Panc1 (cell line): ENCODE results near the gene UBL4A. TPM values are rescaled to one million over a fixed set of nuclear protein-coding genes. Genes with fewer than 3 reads are reported as not detected.

ENCODE experiments used
- ATAC-seq: fragments of 200-7000 bp; cut with Tn5 transposase; 2 replicates; pipeline ENCODE4 v1.9.1; 2020; ENCODE audit warnings: mild to moderate bottlenecking, moderate library complexity
- BruUV-seq: library from RNA; stranded (reverse); fragments of 400-500 nt; replicated peaks from 2 replicates; lab custom pipeline; 2021; lab: Mats Ljungman, UMichigan
- CTCF ChIA-PET: fragments of 300-600 bp; sonication (Branson Sonifier 250); formaldehyde crosslinking; loops from one replicate; lab custom pipeline; 2022; ENCODE audit warnings: antibody characterized with exemption; lab: Charles Lee
- POLR2A ChIA-PET: fragments of 300-600 bp; sonication (Branson Sonifier 250); formaldehyde crosslinking; loops from one replicate; lab custom pipeline; 2022; ENCODE audit warnings: antibody characterized with exemption; lab: Charles Lee
- DNase-seq: peaks from one replicate; pipeline ENCODE4 v3.0.0-alpha.2; 2010; ENCODE audit warnings: low read depth, low spot score
- H3K27ac ChIP-seq: 2 replicates; pipeline ENCODE4 v1.5.1; 2011; ENCODE audit warnings: mild to moderate bottlenecking, low read length, inconsistent platforms
- H3K27me3 ChIP-seq: fragments of 200-500 bp; sonication (Bioruptor generic); 2 replicates; pipeline ENCODE4 v1.6.0; 2014; ENCODE audit warnings: low read length, inconsistent platforms; ENCODE audit not compliant: control insufficient read depth, insufficient read depth
- H3K36me3 ChIP-seq: fragments of 200-500 bp; sonication (Bioruptor generic); 2 replicates; pipeline ENCODE4 v1.5.1; 2014; ENCODE audit warnings: inconsistent platforms, mild to moderate bottlenecking, low read length, moderate library complexity; ENCODE audit not compliant: control insufficient read depth, insufficient read depth
- H3K4me1 ChIP-seq: 2 replicates; pipeline ENCODE4 v1.5.1; 2011; ENCODE audit warnings: inconsistent platforms, mild to moderate bottlenecking, low read length, moderate library complexity; ENCODE audit not compliant: control insufficient read depth, insufficient read depth
- H3K4me3 ChIP-seq, 2 experiments: 2 replicates each; pipeline ENCODE4 v1.5.1; 2011 to 2012; ENCODE audit warnings: low read depth in 2 of 2, low read length in 2 of 2, mild to moderate bottlenecking in 2 of 2, inconsistent platforms in 1 of 2, moderate library complexity in 1 of 2
- H3K9me3 ChIP-seq: fragments of 200-500 bp; sonication (Bioruptor generic); 2 replicates; pipeline ENCODE4 v1.5.1; 2014; ENCODE audit warnings: low read depth, mild to moderate bottlenecking, inconsistent platforms, low read length, moderate library complexity; ENCODE audit not compliant: control insufficient read depth, insufficient read depth
- POLR2AphosphoS5 ChIP-seq: IDR thresholded peaks from 2 replicates; pipeline ENCODE4 v1.6.1; 2012; ENCODE audit warnings: mild to moderate bottlenecking, low read depth, low read length, moderate library complexity
- REST ChIP-seq, 2 experiments: IDR thresholded peaks; 2 replicates each; pipeline ENCODE4 v1.6.1; 2011 to 2012; ENCODE audit warnings: low read depth in 2 of 2, control low read depth in 1 of 2, low read length in 1 of 2, mild to moderate bottlenecking in 1 of 2, moderate library complexity in 1 of 2; ENCODE audit not compliant: insufficient read depth in 1 of 2
- SIN3A ChIP-seq: IDR thresholded peaks from 2 replicates; pipeline ENCODE4 v1.6.1; 2012; ENCODE audit warnings: low read depth, mild to moderate bottlenecking, low read length, moderate library complexity, borderline replicate concordance; ENCODE audit not compliant: insufficient read depth
- TCF7L2 ChIP-seq: IDR thresholded peaks from 2 replicates; pipeline ENCODE4 v1.6.1; 2011; ENCODE audit warnings: mild to moderate bottlenecking, low read depth, low read length, inconsistent platforms
- in situ Hi-C: cut with HindIII; loops from 2 replicates; pipeline ENCODE4 v1.10.0; 2016; ENCODE audit warnings: low sequenced_read_pairs, low pct_unique_long_range_greater_than_20kb
- intact Hi-C: fragments of 100-400 bp; cut with micrococcal nuclease; formaldehyde crosslinking; loops from one replicate; pipeline ENCODE4 v1.10.0; 2022; ENCODE audit not compliant: unreplicated experiment
- total RNA-seq: library from RNA; stranded (reverse); gene quantifications from one replicate; pipeline ENCODE4 v1.2.1, GENCODE V29; 2021; ENCODE audit not compliant: unreplicated experiment
- TF ChIP-seq, protein P1 (sequence below): fragments of 450-650 bp; IDR thresholded peaks from 2 replicates; pipeline ENCODE4 v1.5.1; 2017; ENCODE audit warnings: mild to moderate bottlenecking

The UBL4A gene
- total RNA-seq, 1 experiment from 2014 or later: 65.4 TPM

DNA sequence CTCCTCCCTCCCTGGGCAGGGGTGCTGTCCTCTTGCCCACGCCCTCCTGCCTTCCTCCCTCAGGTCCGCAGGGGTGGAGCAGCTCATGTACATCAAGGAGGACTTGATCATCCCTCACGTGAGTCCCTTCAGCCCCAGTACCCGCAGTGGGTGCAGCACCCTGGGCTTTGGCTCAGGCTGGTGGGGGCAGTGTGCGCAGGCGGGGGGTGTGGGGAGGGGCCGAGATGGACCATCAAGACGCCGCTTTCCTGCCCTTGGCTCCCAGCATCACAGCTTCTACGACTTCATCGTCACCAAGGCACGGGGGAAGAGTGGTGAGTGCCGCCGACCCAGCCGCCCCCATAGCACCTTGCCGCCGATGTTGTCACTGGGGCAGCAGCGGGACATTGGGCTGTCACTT is 36.8 kb downstream of the UBL4A start:
- no peaks in the 10 kb centered on the region for H3K9me3 ChIP-seq
- POLR2A ChIA-PET: no interaction called here
- intact Hi-C loops (no loop called here), in situ Hi-C loops (no loop called here)
- TF ChIP-seq, protein P1, sequence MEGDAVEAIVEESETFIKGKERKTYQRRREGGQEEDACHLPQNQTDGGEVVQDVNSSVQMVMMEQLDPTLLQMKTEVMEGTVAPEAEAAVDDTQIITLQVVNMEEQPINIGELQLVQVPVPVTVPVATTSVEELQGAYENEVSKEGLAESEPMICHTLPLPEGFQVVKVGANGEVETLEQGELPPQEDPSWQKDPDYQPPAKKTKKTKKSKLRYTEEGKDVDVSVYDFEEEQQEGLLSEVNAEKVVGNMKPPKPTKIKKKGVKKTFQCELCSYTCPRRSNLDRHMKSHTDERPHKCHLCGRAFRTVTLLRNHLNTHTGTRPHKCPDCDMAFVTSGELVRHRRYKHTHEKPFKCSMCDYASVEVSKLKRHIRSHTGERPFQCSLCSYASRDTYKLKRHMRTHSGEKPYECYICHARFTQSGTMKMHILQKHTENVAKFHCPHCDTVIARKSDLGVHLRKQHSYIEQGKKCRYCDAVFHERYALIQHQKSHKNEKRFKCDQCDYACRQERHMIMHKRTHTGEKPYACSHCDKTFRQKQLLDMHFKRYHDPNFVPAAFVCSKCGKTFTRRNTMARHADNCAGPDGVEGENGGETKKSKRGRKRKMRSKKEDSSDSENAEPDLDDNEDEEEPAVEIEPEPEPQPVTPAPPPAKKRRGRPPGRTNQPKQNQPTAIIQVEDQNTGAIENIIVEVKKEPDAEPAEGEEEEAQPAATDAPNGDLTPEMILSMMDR: no peak
- TF ChIP-seq TCF7L2: no peak
- no peak for TF ChIP-seq SIN3A
- TF ChIP-seq REST (IDR thresholded peaks at IDR 0.05; ENCODE audit: insufficient read depth in 1 of 2, low read depth in 2 of 2, low read length in 1 of 2): no peak
- TF ChIP-seq POLR2AphosphoS5: no peak
- BruUV-seq: no TSS peak
- peaks cover 11% of the 10 kb centered on the region for H3K4me1 ChIP-seq
- CTCF ChIA-PET: no interaction called here
- no peak overlapping the region for H3K27ac ChIP-seq
- no peaks in the 10 kb centered on the region for H3K27me3 ChIP-seq
- DNase-seq: no peak
- no peak for ATAC-seq
- no peak overlapping the region for H3K4me3 ChIP-seq
- H3K36me3 ChIP-seq: peaks cover 2% of the 10 kb centered on the region; the same call in 1 of the 2 replicates

DNA sequence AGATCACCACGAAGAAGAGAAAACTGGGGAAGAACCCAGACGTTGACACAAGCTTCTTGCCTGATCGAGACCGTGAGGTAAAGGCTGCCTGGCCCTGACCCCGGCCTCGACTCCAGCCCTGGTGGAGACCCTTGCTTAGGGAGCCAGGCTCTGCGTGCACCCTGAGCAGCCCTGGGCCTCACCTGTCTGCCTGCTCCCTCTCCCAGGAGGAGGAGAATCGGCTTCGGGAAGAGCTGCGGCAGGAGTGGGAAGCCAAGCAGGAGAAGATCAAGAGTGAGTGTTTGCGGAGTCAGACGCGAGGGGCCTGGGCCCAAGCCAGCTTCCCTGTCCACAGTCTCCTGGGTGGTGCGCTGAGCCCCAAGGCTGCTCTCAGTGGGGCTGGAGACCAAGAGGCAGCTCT is 37.9 kb downstream of the UBL4A start:
- H3K36me3 ChIP-seq: peaks cover 2% of the 10 kb centered on the region; the same call in 1 of the 2 replicates

More for the DNA sequence above, 37.9 kb downstream of the UBL4A start:
- H3K4me3 ChIP-seq: no peak overlapping the region
- no peaks in the 10 kb centered on the region for H3K9me3 ChIP-seq
- no TSS peak for BruUV-seq
- DNase-seq (no peak), ATAC-seq (no peak)
- no peaks in the 10 kb centered on the region for H3K27me3 ChIP-seq
- no peak for TF ChIP-seq REST (IDR thresholded peaks at IDR 0.05; ENCODE audit: insufficient read depth in 1 of 2, low read depth in 2 of 2, low read length in 1 of 2)
- TF ChIP-seq, protein P1: no peak
- TF ChIP-seq SIN3A: no peak
- no peak for TF ChIP-seq POLR2AphosphoS5
- TF ChIP-seq TCF7L2: no peak
- ChIA-PET CTCF (no interaction called here), POLR2A (interaction anchor here (0.6 kb wide), 1 partner anchor 26 kb away, joined by 7 read pairs; no protein-coding TSS in a partner anchor)
- H3K4me1 ChIP-seq: peaks cover 12% of the 10 kb centered on the region
- H3K27ac ChIP-seq: no peak overlapping the region
- intact Hi-C loops: no loop called here
- in situ Hi-C loops: no loop called here
